BLaER1 treated with 17β-estradiol and CSF1 and Interleukin-3, amounts not matched to agents 10 nM and 100 nM (cell line): Measurements from ENCODE around the gene RASGRF2.

Experiments
- H3K27ac ChIP-seq, 11 experiments: shearing (Covaris generic); formaldehyde crosslinking; 2 replicates each; pipeline ENCODE4 v1.8.1; 2022
- H3K27me3 ChIP-seq, 11 experiments: shearing (Covaris generic); formaldehyde crosslinking; 2 replicates each; pipeline ENCODE4 v1.8.1; 2022
- H3K36me3 ChIP-seq, 11 experiments: shearing (Covaris generic); formaldehyde crosslinking; 2 replicates each; pipeline ENCODE4 v1.8.1; 2022
- H3K4me1 ChIP-seq, 10 experiments: shearing (Covaris generic); formaldehyde crosslinking; 2 replicates each; pipeline ENCODE4 v1.8.1; 2022
- H3K4me2 ChIP-seq, 11 experiments: shearing (Covaris generic); formaldehyde crosslinking; 2 replicates each; pipeline ENCODE4 v1.8.1; 2022
- H3K4me3 ChIP-seq, 10 experiments: shearing (Covaris generic); formaldehyde crosslinking; 2 replicates each; pipeline ENCODE4 v1.8.1; 2022
- H3K9ac ChIP-seq, 11 experiments: shearing (Covaris generic); formaldehyde crosslinking; 2 replicates each; pipeline ENCODE4 v1.8.1; 2022
- H3K9me3 ChIP-seq, 11 experiments: shearing (Covaris generic); formaldehyde crosslinking; replicated peaks in 1 of 11; 2 replicates each; pipeline ENCODE4 v1.8.1; 2022
- H4K20me1 ChIP-seq, 11 experiments: shearing (Covaris generic); formaldehyde crosslinking; 2 replicates each; pipeline ENCODE4 v1.8.1; 2022
- Cebpa-rat ChIP-seq, 11 experiments: shearing (Covaris generic); IDR thresholded peaks; 2 replicates each; pipeline ENCODE4 v1.8.1; 2022

Gene RASGRF2

GRCh38 chr5:81164476-81164875, 204.3 kb downstream of the RASGRF2 start:
- no peak for TF ChIP-seq Cebpa-rat (IDR thresholded peaks at IDR 0.05)
- Histone ChIP-seq H3K36me3 (no peaks in the 10 kb centered on the region), H3K4me3 (no peak overlapping the region)

GRCh38 chr5:81164936-81165335, 204.8 kb downstream of the RASGRF2 start:
- Histone ChIP-seq H3K36me3 (no peaks in the 10 kb centered on the region), H3K4me1 (no peaks in the 10 kb centered on the region), H3K9me3 (no peaks in the 10 kb centered on the region), H3K27me3 (no peaks in the 10 kb centered on the region), H3K4me3 (no peak overlapping the region), H3K9ac (no peak overlapping the region), H3K4me2 (no peak overlapping the region), H3K27ac (no peak overlapping the region), H4K20me1 (no peaks in the 10 kb centered on the region)
- TF ChIP-seq Cebpa-rat (IDR thresholded peaks at IDR 0.05): no peak

More at GRCh38 chr5:81164476-81164875, 204.3 kb downstream of the RASGRF2 start:
- Histone ChIP-seq H3K27me3 (no peaks in the 10 kb centered on the region), H3K9ac (no peak overlapping the region), H4K20me1 (no peaks in the 10 kb centered on the region), H3K4me1 (no peaks in the 10 kb centered on the region), H3K9me3 (no peaks in the 10 kb centered on the region), H3K27ac (no peak overlapping the region), H3K4me2 (no peak overlapping the region)

GRCh38 chr5:81165493-81166119, 205.4 kb downstream of the RASGRF2 start:
- Histone ChIP-seq H3K4me1 (no peaks in the 10 kb centered on the region), H3K9ac (no peak overlapping the region), H4K20me1 (no peaks in the 10 kb centered on the region), H3K4me2 (no peak overlapping the region), H3K27ac (no peak overlapping the region), H3K9me3 (no peaks in the 10 kb centered on the region), H3K27me3 (no peaks in the 10 kb centered on the region), H3K36me3 (no peaks in the 10 kb centered on the region), H3K4me3 (no peak overlapping the region)
- no peak for TF ChIP-seq Cebpa-rat (IDR thresholded peaks at IDR 0.05)

GRCh38 chr5:81166430-81166829, 206.3 kb downstream of the RASGRF2 start:
- no peaks in the 10 kb centered on the region for H3K9me3 ChIP-seq
- no peak overlapping the region for H3K4me2 ChIP-seq
- H3K4me3 ChIP-seq: no peak overlapping the region
- H4K20me1 ChIP-seq: no peaks in the 10 kb centered on the region
- H3K9ac ChIP-seq: no peak overlapping the region
- H3K27ac ChIP-seq: no peak overlapping the region
- no peaks in the 10 kb centered on the region for H3K27me3 ChIP-seq
- no peak for TF ChIP-seq Cebpa-rat (IDR thresholded peaks at IDR 0.05)
- H3K36me3 ChIP-seq: no peaks in the 10 kb centered on the region
- no peaks in the 10 kb centered on the region for H3K4me1 ChIP-seq

- no peak overlapping the region for H3K4me2 ChIP-seq
- H3K9me3 ChIP-seq: no peaks in the 10 kb centered on the region
- H3K27ac ChIP-seq: no peak overlapping the region
- no peak overlapping the region for H3K9ac ChIP-seq
- TF ChIP-seq Cebpa-rat (IDR thresholded peaks at IDR 0.05): no peak
- no peaks in the 10 kb centered on the region for H3K36me3 ChIP-seq
- H3K27me3 ChIP-seq: no peaks in the 10 kb centered on the region
- no peaks in the 10 kb centered on the region for H4K20me1 ChIP-seq
- H3K4me1 ChIP-seq: no peaks in the 10 kb centered on the region
- no peak overlapping the region for H3K4me3 ChIP-seq
Observed at GRCh38 chr5:81167078-81167477, 206.9 kb downstream of the RASGRF2 start.

- H4K20me1 ChIP-seq: no peaks in the 10 kb centered on the region
- no peak overlapping the region for H3K9ac ChIP-seq
- no peaks in the 10 kb centered on the region for H3K9me3 ChIP-seq
- H3K27me3 ChIP-seq: no peaks in the 10 kb centered on the region
- H3K4me1 ChIP-seq: no peaks in the 10 kb centered on the region
- H3K4me3 ChIP-seq: no peak overlapping the region
- no peaks in the 10 kb centered on the region for H3K36me3 ChIP-seq
- TF ChIP-seq Cebpa-rat (IDR thresholded peaks at IDR 0.05): no peak
- no peak overlapping the region for H3K27ac ChIP-seq
- no peak overlapping the region for H3K4me2 ChIP-seq
Observed at GRCh38 chr5:81167544-81167943, 207.4 kb downstream of the RASGRF2 start.

GRCh38 chr5:81169924-81170323, 209.8 kb downstream of the RASGRF2 start:
- no peak overlapping the region for H3K27ac ChIP-seq
- no peak overlapping the region for H3K9ac ChIP-seq
- no peaks in the 10 kb centered on the region for H3K36me3 ChIP-seq
- H3K4me1 ChIP-seq: no peaks in the 10 kb centered on the region
- H4K20me1 ChIP-seq: no peaks in the 10 kb centered on the region
- no peaks in the 10 kb centered on the region for H3K27me3 ChIP-seq
- no peak for TF ChIP-seq Cebpa-rat (IDR thresholded peaks at IDR 0.05)
- H3K4me3 ChIP-seq: no peak overlapping the region
- H3K4me2 ChIP-seq: no peak overlapping the region
- no peaks in the 10 kb centered on the region for H3K9me3 ChIP-seq

GRCh38 chr5:81171769-81172168, 211.6 kb downstream of the RASGRF2 start:
- no peaks in the 10 kb centered on the region for H3K27me3 ChIP-seq
- no peaks in the 10 kb centered on the region for H4K20me1 ChIP-seq
- no peak for TF ChIP-seq Cebpa-rat (IDR thresholded peaks at IDR 0.05)
- no peaks in the 10 kb centered on the region for H3K9me3 ChIP-seq
- no peaks in the 10 kb centered on the region for H3K36me3 ChIP-seq
- no peaks in the 10 kb centered on the region for H3K4me1 ChIP-seq
- no peak overlapping the region for H3K4me2 ChIP-seq
- no peak overlapping the region for H3K9ac ChIP-seq
- no peak overlapping the region for H3K4me3 ChIP-seq
- H3K27ac ChIP-seq: no peak overlapping the region

GRCh38 chr5:81172710-81173109, 212.5 kb downstream of the RASGRF2 start:
- H3K27me3 ChIP-seq: no peaks in the 10 kb centered on the region
- H3K9ac ChIP-seq: no peak overlapping the region
- no peak overlapping the region for H3K4me3 ChIP-seq
- H3K4me1 ChIP-seq: no peaks in the 10 kb centered on the region
- no peaks in the 10 kb centered on the region for H3K9me3 ChIP-seq
- no peaks in the 10 kb centered on the region for H3K36me3 ChIP-seq
- TF ChIP-seq Cebpa-rat (IDR thresholded peaks at IDR 0.05): no peak
- no peak overlapping the region for H3K27ac ChIP-seq
- H3K4me2 ChIP-seq: no peak overlapping the region
- H4K20me1 ChIP-seq: no peaks in the 10 kb centered on the region

GRCh38 chr5:81177061-81177460, 216.9 kb downstream of the RASGRF2 start:
- no peaks in the 10 kb centered on the region for H4K20me1 ChIP-seq
- no peak overlapping the region for H3K4me3 ChIP-seq
- no peaks in the 10 kb centered on the region for H3K27me3 ChIP-seq
- no peak overlapping the region for H3K4me2 ChIP-seq
- no peaks in the 10 kb centered on the region for H3K36me3 ChIP-seq
- H3K9ac ChIP-seq: no peak overlapping the region
- no peak overlapping the region for H3K27ac ChIP-seq
- peaks cover 0 to 7% (median 0%) of the 10 kb centered on the region in 11 experiments; a peak in 2 of 22 replicates for H3K9me3 ChIP-seq
- H3K4me1 ChIP-seq: peaks cover 0 to 8% (median 1%) of the 10 kb centered on the region in 10 experiments; a peak in 5 of 20 replicates
- TF ChIP-seq Cebpa-rat (IDR thresholded peaks at IDR 0.05): no peak
